ENCODE data around the gene DNER. TPM values are rescaled to one million over a fixed set of nuclear protein-coding genes. Genes with fewer than 3 reads are reported as not detected.
A peak's percentile ranks its signal among the peaks of the same experiment; 100 is the strongest.

Gene DNER
- total and polyA plus RNA-seq, 2 of the 4 experiments (the other 2 are of a cell fraction): under 0.01 to 0.14 TPM

DNA sequence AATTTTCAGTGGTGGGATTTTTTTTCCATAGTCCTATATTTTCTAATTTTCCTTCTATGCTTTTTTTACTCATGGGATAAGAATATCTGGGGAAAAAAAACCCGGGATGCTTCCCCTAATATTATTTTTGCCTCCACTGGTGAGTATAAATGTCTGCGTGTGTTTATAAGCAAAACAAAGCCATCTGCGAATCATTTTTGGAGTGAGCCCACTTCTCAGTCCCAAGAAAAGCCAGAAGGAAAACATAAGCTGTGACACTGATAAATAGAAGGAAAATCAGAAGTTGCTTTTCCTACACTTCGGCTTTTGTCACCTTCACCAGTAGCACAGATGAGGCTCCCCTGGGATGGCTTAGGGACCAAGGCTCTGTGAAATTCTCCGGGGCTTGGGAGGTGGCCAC is 308.6 kb downstream of the DNER start:
- Histone ChIP-seq H2AK9ac (replicated peaks; ENCODE audit: low read depth, low read length, poor library complexity) (no peak overlapping the region), H2BK15ac (ENCODE audit: low read depth, low read length) (peak overlapping the region; percentile 76; the same call in 1 of the 3 replicates), H2BK5ac (ENCODE audit: low read depth, low read length, poor library complexity, severe bottlenecking) (no peak overlapping the region), H3K56ac (ENCODE audit: extremely low read depth, insufficient read depth, low read length) (no peak overlapping the region), H3K4me3 (ENCODE audit: insufficient read depth, low read depth, low read length) (no peak overlapping the region), H3K36me3 (ENCODE audit: control insufficient read depth, insufficient read depth, low read length) (no peaks in the 10 kb centered on the region), H4K91ac (ENCODE audit: insufficient read depth, low read depth, low read length) (no peak overlapping the region), H3K9me3 (ENCODE audit: control insufficient read depth, insufficient read depth, low read length) (no peaks in the 10 kb centered on the region), H3K27ac (ENCODE audit: insufficient read depth, low read length) (no peak overlapping the region), H3K4ac (ENCODE audit: low read depth, low read length) (no peak overlapping the region), H3K79me1 (ENCODE audit: low read depth in 1 of 2, low read length in 2 of 2) (no peaks in the 10 kb centered on the region), H2BK20ac (ENCODE audit: low read depth, low read length) (no peak overlapping the region), H2BK120ac (ENCODE audit: low read depth, low read length) (no peak overlapping the region), H2AFZ (replicated peaks; ENCODE audit: low read length, poor library complexity) (no peak overlapping the region), H3K18ac (ENCODE audit: low read depth, low read length) (no peak overlapping the region; the same call in 1 of the 2 replicates), H4K5ac (ENCODE audit: low read depth, low read length) (no peak overlapping the region), H3K27me3 (ENCODE audit: control insufficient read depth, insufficient read depth, low read length) (no peaks in the 10 kb centered on the region), H3K4me2 (ENCODE audit: low read depth, low read length) (no peak overlapping the region), H4K8ac (ENCODE audit: low read depth in 2 of 2, low read length in 2 of 2) (no peak overlapping the region), H4K20me1 (ENCODE audit: insufficient read depth, low read length) (no peaks in the 10 kb centered on the region), H3K23ac (ENCODE audit: low read depth, low read length) (no peak overlapping the region), H3K14ac (replicated peaks; ENCODE audit: low read depth, low read length) (no peak overlapping the region), H3K9ac (ENCODE audit: low read depth, low read length) (no peak overlapping the region), H3K9me1 (ENCODE audit: insufficient read depth, low read length) (peaks cover 8% of the 10 kb centered on the region; the same call in 1 of the 2 replicates), H3K4me1 (ENCODE audit: control insufficient read depth, insufficient read depth, low read length) (peaks cover 15% of the 10 kb centered on the region), H2AK5ac (ENCODE audit: low read depth, low read length) (no peak overlapping the region)
- intact Hi-C loops (cut with micrococcal nuclease): no loop called here
- ChIA-PET POLR2A (ENCODE audit: unreplicated experiment) (no interaction called here), CTCF (no interaction called here)
- dilution Hi-C loops (cut with HindIII; ENCODE audit: low sequenced_read_pairs, unreplicated experiment): no loop called here
- DNase-seq (no peak), ATAC-seq (ENCODE audit: low read depth) (no peak)
- WGBS, 2 experiments (ENCODE audit: extremely low coverage in 2 of 2, insufficient read length in 1 of 2): no CpG with 5 or more reads among the region's 5 CpGs
- TF ChIP-seq BHLHE40 (IDR thresholded peaks at IDR 0.05; ENCODE audit: low read depth, low read length): no peak
- TF ChIP-seq POLR2A (IDR thresholded peaks at IDR 0.05; ENCODE audit: low read depth, low read length): no peak
- TF ChIP-seq, protein P1, sequence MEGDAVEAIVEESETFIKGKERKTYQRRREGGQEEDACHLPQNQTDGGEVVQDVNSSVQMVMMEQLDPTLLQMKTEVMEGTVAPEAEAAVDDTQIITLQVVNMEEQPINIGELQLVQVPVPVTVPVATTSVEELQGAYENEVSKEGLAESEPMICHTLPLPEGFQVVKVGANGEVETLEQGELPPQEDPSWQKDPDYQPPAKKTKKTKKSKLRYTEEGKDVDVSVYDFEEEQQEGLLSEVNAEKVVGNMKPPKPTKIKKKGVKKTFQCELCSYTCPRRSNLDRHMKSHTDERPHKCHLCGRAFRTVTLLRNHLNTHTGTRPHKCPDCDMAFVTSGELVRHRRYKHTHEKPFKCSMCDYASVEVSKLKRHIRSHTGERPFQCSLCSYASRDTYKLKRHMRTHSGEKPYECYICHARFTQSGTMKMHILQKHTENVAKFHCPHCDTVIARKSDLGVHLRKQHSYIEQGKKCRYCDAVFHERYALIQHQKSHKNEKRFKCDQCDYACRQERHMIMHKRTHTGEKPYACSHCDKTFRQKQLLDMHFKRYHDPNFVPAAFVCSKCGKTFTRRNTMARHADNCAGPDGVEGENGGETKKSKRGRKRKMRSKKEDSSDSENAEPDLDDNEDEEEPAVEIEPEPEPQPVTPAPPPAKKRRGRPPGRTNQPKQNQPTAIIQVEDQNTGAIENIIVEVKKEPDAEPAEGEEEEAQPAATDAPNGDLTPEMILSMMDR (conservative IDR thresholded peaks at IDR 0.05; ENCODE audit: low read depth, low read length): no peak
- TF ChIP-seq, protein P2, sequence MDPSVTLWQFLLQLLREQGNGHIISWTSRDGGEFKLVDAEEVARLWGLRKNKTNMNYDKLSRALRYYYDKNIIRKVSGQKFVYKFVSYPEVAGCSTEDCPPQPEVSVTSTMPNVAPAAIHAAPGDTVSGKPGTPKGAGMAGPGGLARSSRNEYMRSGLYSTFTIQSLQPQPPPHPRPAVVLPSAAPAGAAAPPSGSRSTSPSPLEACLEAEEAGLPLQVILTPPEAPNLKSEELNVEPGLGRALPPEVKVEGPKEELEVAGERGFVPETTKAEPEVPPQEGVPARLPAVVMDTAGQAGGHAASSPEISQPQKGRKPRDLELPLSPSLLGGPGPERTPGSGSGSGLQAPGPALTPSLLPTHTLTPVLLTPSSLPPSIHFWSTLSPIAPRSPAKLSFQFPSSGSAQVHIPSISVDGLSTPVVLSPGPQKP (IDR thresholded peaks at IDR 0.05; ENCODE audit: borderline replicate concordance, low read depth, low read length): no peak
- TF ChIP-seq SMC3 (IDR thresholded peaks at IDR 0.05; ENCODE audit: low read depth, low read length): no peak
- BruUV-seq (replicated peaks): no TSS peak
- in situ Hi-C loops (cut with MboI; ENCODE audit: low sequenced_read_pairs): no loop called here

Data from IMR-90 (cell line).